Natural killer cell treated with Interleukin-12 subunit alpha and Interleukin-12 subunit beta and Interleukin-15 and Interleukin-18, amount 100 ng/mL, for 72 hours (primary cell): ENCODE measurements around the gene COX5B. TPM values are rescaled to one million over a fixed set of nuclear protein-coding genes. Genes with fewer than 3 reads are reported as not detected.
A peak's percentile ranks its signal among the peaks of the same experiment; 100 is the strongest.
"Not testable (repeated sequence)": the region's sequence is repeated elsewhere in the genome, so short reads cannot be mapped to it uniquely, and the experiment has no call there.

Source experiments
- ATAC-seq, 2 donors: fragments of 150-1000 bp; cut with Tn5 transposase in 1 of 2; sonication (Bioruptor Pico), chemical (Tn5 transposase) in 1 of 2; 2 replicates each; pipeline ENCODE4 v1.10.0; 2021
- DNase-seq: peaks from one replicate; pipeline ENCODE4 v3.0.0; 2022; ENCODE audit warnings: low spot score
- H3K27ac Mint-ChIP-seq, 2 donors: 1 replicate in 1 of 2; 2 replicates in 1 of 2; pipeline ENCODE4 v1.8.0; 2022; ENCODE audit warnings: mixed read lengths in 2 of 2, mild to moderate bottlenecking in 1 of 2, moderate library complexity in 1 of 2
- H3K27me3 Mint-ChIP-seq, 2 donors: 1 replicate in 1 of 2; 2 replicates in 1 of 2; pipeline ENCODE4 v1.8.0; 2022; ENCODE audit warnings: mixed read lengths in 2 of 2
- H3K36me3 Mint-ChIP-seq: one replicate; pipeline ENCODE4 v1.8.0; 2022; ENCODE audit warnings: mixed read lengths
- H3K4me1 Mint-ChIP-seq, 2 donors: 1 replicate in 1 of 2; 2 replicates in 1 of 2; pipeline ENCODE4 v1.8.0; 2022; ENCODE audit warnings: low read depth in 2 of 2, mixed read lengths in 2 of 2, mild to moderate bottlenecking in 1 of 2
- H3K4me3 Mint-ChIP-seq: one replicate; pipeline ENCODE4 v1.8.0; 2022; ENCODE audit warnings: mixed read lengths
- H3K9me3 Mint-ChIP-seq: 2 replicates; pipeline ENCODE4 v1.8.0; 2022; ENCODE audit warnings: mixed read lengths
- total RNA-seq, 2 donors: library from RNA; stranded (reverse); gene quantifications; one replicate each; pipeline ENCODE4 v1.2.3, GENCODE V29; 2022

COX5B gene
- total RNA-seq, 2 donors from 2014 or later = 133 to 174 TPM

DNA sequence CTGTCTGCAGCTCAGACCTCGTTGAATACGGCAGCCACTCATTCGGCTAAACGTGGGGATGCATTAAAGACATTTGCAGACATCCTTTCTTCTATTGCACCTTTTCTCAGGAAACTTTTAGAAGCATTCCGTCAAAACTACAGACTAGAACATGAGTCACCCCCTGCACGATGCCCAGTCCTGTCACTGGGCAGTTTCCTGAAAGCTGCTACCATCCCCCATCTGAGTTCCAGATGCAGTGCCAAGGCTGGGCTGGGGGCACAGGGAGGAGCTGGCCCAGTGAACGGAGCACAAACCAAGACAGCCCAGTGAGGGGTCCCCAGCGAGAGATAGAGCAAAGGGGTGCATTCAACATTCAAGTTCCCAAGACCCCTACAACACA lies 19.8 kb upstream of the COX5B start:
- not testable (repeated sequence) for ATAC-seq, H3K36me3 Mint-ChIP-seq, H3K9me3 Mint-ChIP-seq

DNA sequence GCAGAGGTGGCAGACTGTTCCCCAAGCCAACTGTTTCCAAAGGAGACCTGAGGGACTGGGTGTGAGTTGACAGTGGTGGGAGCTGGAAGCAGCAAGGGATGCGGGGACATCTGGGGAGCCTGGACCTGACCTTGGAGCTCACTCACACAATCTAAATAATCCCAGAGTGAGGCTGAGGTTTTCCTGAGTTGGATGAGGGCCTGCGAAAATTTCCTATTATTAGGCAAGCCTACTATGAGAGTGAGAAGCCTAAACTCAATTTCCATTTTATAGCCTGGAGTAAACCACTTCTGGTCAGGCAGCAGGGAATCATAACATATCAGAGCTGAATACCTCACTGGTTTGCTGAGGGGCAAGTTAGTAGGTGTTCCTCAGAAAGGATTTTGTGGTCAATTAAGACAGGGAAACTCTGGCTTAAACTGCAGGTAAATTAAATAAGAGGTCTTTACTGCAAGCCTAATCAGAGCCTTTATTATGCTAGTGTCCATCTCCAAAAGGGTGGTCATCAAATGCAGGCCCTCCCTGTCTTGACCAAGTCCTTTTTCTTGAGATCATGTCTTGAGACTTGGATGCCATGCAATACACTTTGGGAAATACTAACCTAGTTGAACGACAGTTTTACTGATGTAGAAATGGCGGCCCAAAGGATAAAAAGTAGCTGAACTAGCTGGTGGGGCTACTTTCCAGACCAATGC lies 1.7 kb upstream of the COX5B start:
- no peak for ATAC-seq
- Mint-ChIP-seq H3K27ac (no peak overlapping the region), H3K4me3 (no peak overlapping the region), H3K4me1 (peaks cover 17 to 18% of the 10 kb centered on the region in 2 donors), H3K36me3 (peaks cover 19% of the 10 kb centered on the region), H3K27me3 (peaks cover 3 to 9% of the 10 kb centered on the region in 2 donors), H3K9me3 (no peaks in the 10 kb centered on the region)
- no peak for DNase-seq

More for the DNA sequence above, 19.8 kb upstream of the COX5B start:
- H3K27me3 Mint-ChIP-seq = peaks cover 9 to 13% of the 10 kb centered on the region in 2 donors
- not testable (repeated sequence) for DNase-seq, H3K27ac Mint-ChIP-seq, H3K4me1 Mint-ChIP-seq, H3K4me3 Mint-ChIP-seq

DNA sequence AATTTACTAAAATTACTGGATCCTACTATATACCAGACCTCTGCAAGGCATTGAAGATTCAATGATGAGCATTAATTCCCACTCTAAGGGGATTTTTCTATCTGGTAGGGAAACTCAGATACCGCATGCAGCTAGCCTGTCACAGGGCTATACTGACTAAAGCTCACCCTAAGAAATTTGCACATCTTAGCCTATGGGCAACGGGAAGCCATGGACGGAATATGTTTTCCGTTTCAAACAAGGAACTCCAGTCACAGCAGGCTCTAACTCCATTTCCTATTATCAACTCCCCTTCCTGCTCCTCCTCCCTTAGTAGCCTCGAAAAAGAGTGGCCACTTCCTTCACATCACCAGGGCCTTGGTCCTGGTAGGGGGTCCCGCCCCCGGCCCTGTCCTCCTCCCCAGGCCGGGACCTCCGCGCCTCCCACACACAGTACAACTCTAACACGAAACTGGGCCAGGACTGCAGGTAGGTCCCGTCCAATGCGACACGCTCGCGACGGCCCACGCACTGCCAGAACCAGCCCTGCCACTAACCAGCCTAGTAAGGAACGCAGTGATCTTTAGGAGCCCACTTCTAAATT lies 659 bp upstream of the COX5B start:
- peak overlapping the region; percentile 90 to 99 for H3K27ac Mint-ChIP-seq
- no peaks in the 10 kb centered on the region for H3K9me3 Mint-ChIP-seq

DNA sequence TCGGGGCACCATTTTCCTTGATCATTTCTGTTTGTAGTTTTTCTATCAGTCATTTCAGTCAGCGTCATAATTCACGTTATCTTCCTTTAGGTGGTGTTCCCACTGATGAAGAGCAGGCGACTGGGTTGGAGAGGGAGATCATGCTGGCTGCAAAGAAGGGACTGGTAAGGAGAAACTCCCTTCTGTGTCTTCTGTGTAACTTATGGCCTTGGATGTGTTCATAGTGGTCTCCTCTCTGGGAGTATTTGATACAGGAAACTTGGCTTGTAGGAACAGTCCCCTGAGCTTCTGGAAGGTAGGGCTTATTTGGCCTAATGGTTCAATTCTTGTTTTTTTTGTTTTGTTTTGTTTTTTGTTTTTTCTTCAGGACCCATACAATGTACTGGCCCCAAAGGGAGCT lies 1.1 kb downstream of the COX5B start:
- H3K27me3 Mint-ChIP-seq = peaks cover 0 to 3% of the 10 kb centered on the region in 2 donors
- H3K27ac Mint-ChIP-seq = peak overlapping the region; percentile 90 to 99
- peaks cover 26% of the 10 kb centered on the region for H3K36me3 Mint-ChIP-seq
- peak overlapping the region; percentile 95 for H3K4me3 Mint-ChIP-seq
- H3K4me1 Mint-ChIP-seq = peaks cover 20 to 23% of the 10 kb centered on the region in 2 donors
- H3K9me3 Mint-ChIP-seq = no peaks in the 10 kb centered on the region
- DNase-seq = no peak
- ATAC-seq = no peak

More for the DNA sequence above, 659 bp upstream of the COX5B start:
- Mint-ChIP-seq H3K4me1 (peaks cover 20 to 23% of the 10 kb centered on the region in 2 donors), H3K4me3 (peak overlapping the region; percentile 95), H3K36me3 (peaks cover 26% of the 10 kb centered on the region), H3K27me3 (peaks cover under 1 to 3% of the 10 kb centered on the region in 2 donors)
- ATAC-seq (peak; percentile 54 to 64), DNase-seq (no peak)

DNA sequence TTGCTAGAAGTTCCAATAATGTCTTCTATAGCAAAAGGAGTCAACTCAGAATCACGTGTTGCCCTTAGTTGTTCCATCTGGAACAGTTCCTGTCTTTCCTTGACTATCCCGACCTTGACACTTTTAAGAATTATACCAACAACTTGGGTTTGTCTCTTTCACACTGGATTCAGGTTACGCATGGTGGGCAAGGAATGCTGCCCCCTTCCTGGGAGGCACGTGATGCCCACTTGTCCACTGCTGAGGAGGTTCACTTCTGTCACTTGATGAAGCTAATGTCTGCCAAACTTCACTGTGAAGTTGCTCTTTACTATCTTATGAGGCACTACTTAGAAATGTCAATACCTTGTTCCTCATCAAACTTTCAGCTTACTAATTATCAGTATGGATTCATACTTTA lies 5.3 kb downstream of the COX5B start:
- peaks cover 30 to 31% of the 10 kb centered on the region in 2 donors for H3K4me1 Mint-ChIP-seq
- DNase-seq = no peak
- no peak overlapping the region for H3K4me3 Mint-ChIP-seq
- H3K27ac Mint-ChIP-seq = no peak overlapping the region
- H3K27me3 Mint-ChIP-seq = no peaks in the 10 kb centered on the region
- no peak for ATAC-seq
- H3K36me3 Mint-ChIP-seq = peaks cover 26% of the 10 kb centered on the region
- no peaks in the 10 kb centered on the region for H3K9me3 Mint-ChIP-seq

DNA sequence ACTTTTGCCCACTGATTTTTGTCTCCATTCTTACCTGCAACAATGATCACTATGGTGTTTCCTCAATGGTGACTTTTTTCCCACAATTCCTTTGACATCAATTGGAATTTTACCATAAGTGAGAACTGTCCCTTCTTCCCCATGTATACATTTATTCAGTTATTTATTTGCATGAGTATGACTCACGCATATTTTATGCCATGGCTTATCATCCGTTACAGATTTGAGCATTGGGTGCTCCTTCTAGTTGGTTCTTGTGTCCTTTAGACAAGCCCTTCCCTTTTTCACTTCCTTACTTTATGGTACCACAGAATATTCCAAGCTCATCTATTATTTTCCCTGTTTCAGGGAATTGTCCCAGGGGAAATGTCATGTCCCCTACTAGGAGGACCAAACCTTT lies 7.6 kb downstream of the COX5B start:
- no peak overlapping the region for H3K4me3 Mint-ChIP-seq
- no peak for DNase-seq
- H3K36me3 Mint-ChIP-seq = peaks cover 11% of the 10 kb centered on the region
- peak overlapping the region in 1 of 2 donors; percentile 26 for H3K27ac Mint-ChIP-seq
- H3K9me3 Mint-ChIP-seq = no peaks in the 10 kb centered on the region
- ATAC-seq = no peak
- H3K27me3 Mint-ChIP-seq = no peaks in the 10 kb centered on the region
- H3K4me1 Mint-ChIP-seq = peaks cover 20 to 22% of the 10 kb centered on the region in 2 donors

DNA sequence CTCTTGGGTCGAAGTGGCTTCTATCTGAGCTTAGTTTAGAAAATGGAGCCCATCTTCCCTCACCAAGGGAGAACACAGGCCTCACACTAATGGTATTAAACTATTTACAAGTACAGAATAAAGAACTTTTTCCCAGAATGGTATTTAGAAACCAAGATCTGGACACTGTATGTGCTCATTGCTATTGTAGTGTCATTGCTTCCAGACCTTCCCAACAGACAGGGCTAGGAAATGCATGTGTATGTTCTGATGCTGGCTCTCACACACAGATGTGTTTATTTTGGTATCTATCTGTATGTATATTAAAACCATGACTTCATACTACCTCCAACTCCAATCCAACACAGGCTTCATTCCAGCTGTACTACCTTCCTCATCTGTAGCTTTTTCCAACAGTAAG lies 8.0 kb downstream of the COX5B start:
- Mint-ChIP-seq H3K4me1 (peaks cover 20 to 22% of the 10 kb centered on the region in 2 donors), H3K36me3 (peaks cover 8% of the 10 kb centered on the region), H3K9me3 (no peaks in the 10 kb centered on the region), H3K4me3 (no peak overlapping the region), H3K27ac (peak overlapping the region in 1 of 2 donors; percentile 26), H3K27me3 (no peaks in the 10 kb centered on the region)
- DNase-seq (no peak), ATAC-seq (no peak)

DNA sequence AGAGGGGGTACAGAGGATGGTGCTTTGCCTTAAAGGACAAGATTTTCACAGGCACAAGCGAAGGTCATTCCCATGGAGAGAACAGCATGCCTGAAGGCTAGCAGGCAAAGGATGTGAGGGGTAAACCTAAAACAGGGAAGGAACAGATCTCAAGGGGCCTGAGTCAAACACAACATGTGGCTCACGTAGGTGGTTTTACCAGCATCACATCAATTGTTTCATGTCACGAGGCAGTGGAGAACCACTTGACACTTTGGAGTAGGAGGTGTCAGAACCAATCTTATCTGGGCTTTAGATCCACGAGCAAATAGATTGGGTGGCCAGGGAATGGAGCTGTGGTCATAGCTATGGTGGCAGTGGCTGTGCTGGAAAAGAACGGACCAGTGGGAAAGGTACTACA lies 8.4 kb downstream of the COX5B start:
- DNase-seq (no peak), ATAC-seq (peak in 1 of 2 donors; percentile 19)

DNA sequence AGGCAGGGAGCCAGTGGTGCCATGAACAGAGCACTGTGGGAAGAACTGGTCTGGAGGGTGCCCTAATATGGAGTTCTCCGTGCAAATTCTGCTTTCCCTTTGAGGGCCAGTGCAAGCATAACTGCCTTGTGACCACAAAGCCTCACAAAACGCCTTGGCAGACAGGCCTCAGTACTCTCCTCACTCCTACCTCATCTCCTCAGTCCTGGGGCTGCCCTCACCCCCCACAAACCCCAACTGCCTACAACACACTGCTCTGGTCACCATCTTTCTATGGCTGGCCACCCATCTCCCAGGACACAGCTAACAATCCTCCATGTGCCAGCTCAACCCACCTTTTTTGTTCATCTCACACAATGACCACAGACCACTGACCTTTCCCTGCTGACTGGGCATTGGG lies 8.9 kb downstream of the COX5B start:
- H3K27ac Mint-ChIP-seq = no peak overlapping the region
- ATAC-seq = no peak

More for the DNA sequence above, 8.4 kb downstream of the COX5B start:
- peaks cover 20 to 22% of the 10 kb centered on the region in 2 donors for H3K4me1 Mint-ChIP-seq
- no peaks in the 10 kb centered on the region for H3K9me3 Mint-ChIP-seq
- H3K36me3 Mint-ChIP-seq = peaks cover 6% of the 10 kb centered on the region
- H3K4me3 Mint-ChIP-seq = no peak overlapping the region
- H3K27ac Mint-ChIP-seq = peak overlapping the region in 1 of 2 donors; percentile 26
- H3K27me3 Mint-ChIP-seq = no peaks in the 10 kb centered on the region

DNA sequence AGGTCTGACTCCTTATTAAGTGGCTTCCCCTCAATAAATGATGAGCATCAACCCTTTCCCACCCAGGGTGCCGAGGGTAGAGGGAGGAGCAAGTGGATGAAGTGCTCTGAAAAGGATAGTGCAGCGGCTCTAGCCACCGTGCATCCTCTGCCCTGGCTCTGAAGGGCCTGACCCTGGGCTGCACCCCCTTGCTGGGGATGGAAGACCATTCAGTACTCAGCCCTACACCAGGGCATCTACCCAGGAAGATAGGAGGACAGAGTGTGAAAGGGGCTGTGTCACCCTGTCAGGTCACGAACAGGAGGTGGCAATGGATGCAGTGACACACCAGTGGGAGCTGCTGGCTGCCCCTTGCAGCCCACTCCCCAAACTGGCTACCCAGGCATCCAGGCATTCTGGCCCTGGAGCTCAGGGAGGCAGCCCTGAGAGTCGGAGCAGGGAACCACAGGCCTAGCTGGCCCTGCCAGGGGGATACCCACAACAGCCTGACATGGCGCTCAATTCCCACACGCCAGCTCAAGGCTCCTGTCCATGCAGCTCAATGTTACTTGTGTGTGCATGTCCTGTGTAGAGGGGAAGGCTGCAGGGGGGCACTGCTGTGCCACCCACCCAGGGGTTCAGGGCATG lies 10.4 kb downstream of the COX5B start:
- no peaks in the 10 kb centered on the region for H3K27me3 Mint-ChIP-seq
- H3K36me3 Mint-ChIP-seq = no peaks in the 10 kb centered on the region
- DNase-seq (no peak), ATAC-seq (no peak)
- peaks cover 14 to 26% of the 10 kb centered on the region in 2 donors for H3K4me1 Mint-ChIP-seq
- no peak overlapping the region for H3K4me3 Mint-ChIP-seq
- no peaks in the 10 kb centered on the region for H3K9me3 Mint-ChIP-seq
- no peak overlapping the region for H3K27ac Mint-ChIP-seq

More for the DNA sequence above, 8.9 kb downstream of the COX5B start:
- peaks cover 15 to 21% of the 10 kb centered on the region in 2 donors for H3K4me1 Mint-ChIP-seq
- H3K36me3 Mint-ChIP-seq = peaks cover 1% of the 10 kb centered on the region
- no peaks in the 10 kb centered on the region for H3K9me3 Mint-ChIP-seq
- no peaks in the 10 kb centered on the region for H3K27me3 Mint-ChIP-seq
- H3K4me3 Mint-ChIP-seq = no peak overlapping the region
- no peak for DNase-seq

DNA sequence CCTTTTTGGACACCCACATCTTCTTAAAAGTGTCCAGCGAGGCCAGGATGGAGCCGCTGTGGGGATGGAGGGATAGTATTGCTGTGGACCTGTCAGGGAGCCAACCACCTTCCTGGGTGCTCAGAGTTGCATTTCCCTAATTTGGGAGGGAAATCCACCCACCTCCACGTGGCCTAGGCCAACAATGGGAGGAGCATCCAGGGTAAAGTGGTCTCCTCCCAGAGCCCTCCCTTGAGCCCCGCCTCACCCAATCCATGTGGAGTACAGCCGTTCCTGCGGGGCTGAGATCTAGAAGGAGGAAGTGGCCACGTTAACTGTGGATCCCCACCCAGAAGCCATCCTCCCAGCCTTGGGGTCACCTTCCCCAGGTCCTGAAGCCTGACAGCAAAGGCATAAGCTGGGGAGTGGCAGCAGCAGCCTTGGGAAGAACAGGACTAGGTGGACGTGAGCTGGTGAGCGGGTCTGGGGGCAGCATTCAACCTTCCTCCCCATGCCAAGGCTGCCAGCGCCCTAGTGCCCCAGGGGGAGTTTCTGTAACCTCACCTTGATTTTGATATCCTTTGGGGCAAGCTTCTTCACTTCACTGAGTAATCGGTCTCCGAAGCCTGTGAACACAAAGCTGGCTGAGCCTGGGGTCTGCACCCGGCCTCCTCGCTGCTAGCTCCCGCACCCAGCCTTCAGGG lies 11.2 kb downstream of the COX5B start:
- DNase-seq = no peak
- no peaks in the 10 kb centered on the region for H3K27me3 Mint-ChIP-seq
- no peaks in the 10 kb centered on the region for H3K9me3 Mint-ChIP-seq
- ATAC-seq = no peak
- H3K27ac Mint-ChIP-seq = no peak overlapping the region
- no peaks in the 10 kb centered on the region for H3K36me3 Mint-ChIP-seq
- no peak overlapping the region for H3K4me3 Mint-ChIP-seq
- H3K4me1 Mint-ChIP-seq = peaks cover 22 to 33% of the 10 kb centered on the region in 2 donors

DNA sequence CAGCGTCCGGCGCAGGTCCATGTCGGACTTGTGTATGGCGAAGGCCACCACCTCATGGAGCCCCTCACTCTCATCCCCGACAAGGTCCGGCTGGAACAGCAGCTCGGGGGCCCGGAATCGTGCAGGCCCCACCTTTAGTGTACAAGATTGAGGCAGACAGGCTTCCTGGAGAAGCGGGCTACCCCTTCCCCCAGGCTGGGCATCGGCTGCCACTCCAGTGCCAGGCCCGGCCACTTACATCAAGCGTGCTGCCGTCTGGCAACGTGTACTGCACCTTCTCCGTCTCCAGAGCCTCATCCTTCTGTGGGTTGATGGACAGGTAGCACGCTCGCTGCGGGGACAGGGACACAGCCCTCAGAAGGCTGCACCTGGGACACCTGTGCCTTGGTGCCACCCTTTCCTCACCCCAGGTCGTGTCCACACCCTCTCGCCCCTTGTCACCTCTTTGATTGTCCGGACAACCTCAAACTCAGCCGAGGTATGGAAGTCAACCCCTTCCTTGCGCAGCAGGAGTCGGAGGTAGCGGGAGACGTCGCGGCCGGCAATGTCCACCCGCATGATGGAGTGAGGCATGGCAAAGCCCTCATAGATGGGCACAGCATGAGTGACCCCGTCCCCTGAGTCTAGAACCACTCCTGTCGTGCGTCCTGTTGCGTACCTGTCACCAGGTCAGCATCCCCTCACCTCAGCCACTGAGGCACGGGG lies 12.3 kb downstream of the COX5B start:
- Mint-ChIP-seq H3K4me3 (no peak overlapping the region), H3K36me3 (no peaks in the 10 kb centered on the region), H3K9me3 (no peaks in the 10 kb centered on the region), H3K27ac (no peak overlapping the region), H3K27me3 (no peaks in the 10 kb centered on the region), H3K4me1 (peaks cover 33 to 41% of the 10 kb centered on the region in 2 donors)
- ATAC-seq = no peak
- no peak for DNase-seq

DNA sequence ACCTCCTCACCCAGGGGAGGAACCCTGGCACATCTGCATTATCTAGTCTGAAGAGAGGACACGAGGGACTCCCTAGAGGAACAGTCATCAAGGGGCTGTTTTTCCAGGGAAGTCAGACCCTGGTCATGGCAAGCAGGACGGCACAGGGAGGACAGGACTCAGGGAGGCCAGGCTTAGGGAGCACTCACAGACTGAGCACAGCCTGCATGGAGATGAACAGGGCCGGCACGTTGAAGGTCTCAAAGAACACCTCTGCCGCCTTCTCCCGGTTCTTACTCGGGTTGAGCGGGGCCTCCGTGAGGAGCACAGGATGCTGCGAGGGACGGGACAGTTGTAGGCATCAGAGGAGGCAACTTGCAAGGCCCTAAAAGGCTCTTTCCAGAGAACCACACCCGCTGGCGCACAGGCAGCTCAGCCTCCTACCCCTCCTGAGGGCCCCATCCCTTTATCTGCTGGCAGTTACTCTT lies 12.9 kb downstream of the COX5B start:
- no peaks in the 10 kb centered on the region for H3K9me3 Mint-ChIP-seq
- ATAC-seq (no peak), DNase-seq (no peak)
- no peak overlapping the region for H3K4me3 Mint-ChIP-seq
- H3K4me1 Mint-ChIP-seq = peaks cover 35 to 38% of the 10 kb centered on the region in 2 donors
- H3K36me3 Mint-ChIP-seq = no peaks in the 10 kb centered on the region
- no peak overlapping the region for H3K27ac Mint-ChIP-seq
- no peaks in the 10 kb centered on the region for H3K27me3 Mint-ChIP-seq
